Nephron progenitor cell (in vitro differentiated cells): Measurements from ENCODE around the gene TBC1D7.
A peak's percentile ranks its signal among the peaks of the same experiment; 100 is the strongest.
"Not testable (repeated sequence)": the region's sequence is repeated elsewhere in the genome, so short reads cannot be mapped to it uniquely, and the experiment has no call there.

Experiments used
- DNase-seq: peaks from one replicate; pipeline ENCODE4 v3.0.0; 2021
- H3K27ac Mint-ChIP-seq: 2 replicates; pipeline ENCODE4 v1.8.0; 2021; ENCODE audit warnings: mild to moderate bottlenecking, moderate library complexity, mixed read lengths
- H3K27me3 Mint-ChIP-seq: 2 replicates; pipeline ENCODE4 v1.8.0; 2021; ENCODE audit warnings: mild to moderate bottlenecking, low read depth, mixed read lengths; ENCODE audit not compliant: poor library complexity
- H3K36me3 Mint-ChIP-seq: 2 replicates; pipeline ENCODE4 v1.8.0; 2021; ENCODE audit warnings: low read depth, mixed read lengths
- H3K4me1 Mint-ChIP-seq: 2 replicates; pipeline ENCODE4 v1.8.0; 2021; ENCODE audit warnings: mixed read lengths
- H3K4me3 Mint-ChIP-seq: 2 replicates; pipeline ENCODE4 v1.8.0; 2021; ENCODE audit warnings: mild to moderate bottlenecking, moderate library complexity, mixed read lengths
- H3K9me3 Mint-ChIP-seq: 2 replicates; pipeline ENCODE4 v1.8.0; 2021; ENCODE audit warnings: mild to moderate bottlenecking, moderate library complexity, mixed read lengths
- CTCF ChIP-seq: fragments of 200-600 bp; sonication (generic); IDR thresholded peaks from 2 replicates; pipeline ENCODE4 v1.5.0; 2021; ENCODE audit warnings: antibody characterized with exemption

TBC1D7 gene

GRCh38 chr6:13336553-13336952, 8.2 kb upstream of the TBC1D7 start:
- H3K36me3 Mint-ChIP-seq, result peaks cover 5% of the 10 kb centered on the region
- H3K4me1 Mint-ChIP-seq, result peaks cover 24% of the 10 kb centered on the region
- DNase-seq, result peak; percentile 91
- peaks cover 10% of the 10 kb centered on the region for H3K9me3 Mint-ChIP-seq
- H3K27me3 Mint-ChIP-seq, result peaks cover 6% of the 10 kb centered on the region
- no peak overlapping the region for H3K4me3 Mint-ChIP-seq
- peak overlapping the region; percentile 43 for H3K27ac Mint-ChIP-seq
- peak; percentile 90 for TF ChIP-seq CTCF

GRCh38 chr6:13334953-13335352, 6.6 kb upstream of the TBC1D7 start:
- no peak for DNase-seq
- no peaks in the 10 kb centered on the region for H3K9me3 Mint-ChIP-seq
- H3K27ac Mint-ChIP-seq, result no peak overlapping the region
- H3K36me3 Mint-ChIP-seq, result no peaks in the 10 kb centered on the region
- no peak for TF ChIP-seq CTCF
- H3K4me3 Mint-ChIP-seq, result no peak overlapping the region
- H3K4me1 Mint-ChIP-seq, result peaks cover 30% of the 10 kb centered on the region
- peaks cover 3% of the 10 kb centered on the region for H3K27me3 Mint-ChIP-seq

GRCh38 chr6:13332349-13332706, 4.0 kb upstream of the TBC1D7 start:
- no peak for TF ChIP-seq CTCF

GRCh38 chr6:13331516-13332348, 3.4 kb upstream of the TBC1D7 start:
- Mint-ChIP-seq H3K27me3 (peaks cover 10% of the 10 kb centered on the region), H3K27ac (no peak overlapping the region), H3K4me1 (peaks cover 41% of the 10 kb centered on the region), H3K36me3 (peaks cover under 1% of the 10 kb centered on the region), H3K4me3 (no peak overlapping the region), H3K9me3 (no peaks in the 10 kb centered on the region)
- no peak for DNase-seq
- peak; percentile 56 for TF ChIP-seq CTCF

More at GRCh38 chr6:13332349-13332706, 4.0 kb upstream of the TBC1D7 start:
- peaks cover 39% of the 10 kb centered on the region for H3K4me1 Mint-ChIP-seq
- H3K27me3 Mint-ChIP-seq, result peaks cover 10% of the 10 kb centered on the region
- H3K27ac Mint-ChIP-seq, result no peak overlapping the region
- no peaks in the 10 kb centered on the region for H3K9me3 Mint-ChIP-seq
- H3K4me3 Mint-ChIP-seq, result no peak overlapping the region
- H3K36me3 Mint-ChIP-seq, result no peaks in the 10 kb centered on the region
- DNase-seq, result no peak

GRCh38 chr6:13328875-13329183, 492 bp upstream of the TBC1D7 start:
- no peak for TF ChIP-seq CTCF
- Mint-ChIP-seq H3K27ac (peak overlapping the region; percentile 90), H3K4me1 (peaks cover 47% of the 10 kb centered on the region), H3K36me3 (peaks cover 23% of the 10 kb centered on the region), H3K4me3 (peak overlapping the region; percentile 95), H3K9me3 (no peaks in the 10 kb centered on the region), H3K27me3 (peaks cover 10% of the 10 kb centered on the region)
- DNase-seq, result no peak

- DNase-seq, result no peak
- peaks cover 8% of the 10 kb centered on the region for H3K27me3 Mint-ChIP-seq
- peaks cover 30% of the 10 kb centered on the region for H3K36me3 Mint-ChIP-seq
- no peak for TF ChIP-seq CTCF
- H3K4me1 Mint-ChIP-seq, result peaks cover 47% of the 10 kb centered on the region
- H3K4me3 Mint-ChIP-seq, result peak overlapping the region; percentile 95
- peak overlapping the region; percentile 95 for H3K27ac Mint-ChIP-seq
- H3K9me3 Mint-ChIP-seq, result no peaks in the 10 kb centered on the region
These were observed 654 bp downstream of the TBC1D7 start for GRCh38 chr6:13327691-13328075.

- H3K4me1 Mint-ChIP-seq, result peaks cover 46% of the 10 kb centered on the region
- H3K27me3 Mint-ChIP-seq, result not testable (repeated sequence)
These were observed 2.2 kb downstream of the TBC1D7 start for GRCh38 chr6:13326031-13326586.

More at GRCh38 chr6:13326031-13326586, 2.2 kb downstream of the TBC1D7 start:
- H3K9me3 Mint-ChIP-seq, DNase-seq, H3K27ac Mint-ChIP-seq: not testable (repeated sequence)
- Mint-ChIP-seq H3K4me3 (peak overlapping the region; percentile 95), H3K36me3 (peaks cover 42% of the 10 kb centered on the region)
